Loucy (cell line): ENCODE data around the gene ZNF407.

Source experiments
- H2AFZ ChIP-seq: fragments of 200-600 bp; sonication (generic); 2 replicates; pipeline ENCODE4 v1.6.0; 2016; ENCODE audit warnings: antibody characterized with exemption, mild to moderate bottlenecking, low read length, moderate library complexity
- H3F3A ChIP-seq: fragments of 200-600 bp; 2 replicates; pipeline ENCODE4 v1.6.0; 2016; ENCODE audit warnings: antibody characterized with exemption, low read depth, mild to moderate bottlenecking
- H3K27me3 ChIP-seq: fragments of 200-600 bp; sonication (generic); 2 replicates; pipeline ENCODE4 v1.6.1; 2014; ENCODE audit warnings: low read length, mild to moderate bottlenecking; ENCODE audit not compliant: insufficient read depth, poor library complexity, severe bottlenecking
- H3K36me3 ChIP-seq: fragments of 200-600 bp; sonication (generic); 2 replicates; pipeline ENCODE4 v1.6.1; 2016; ENCODE audit warnings: low read length; ENCODE audit not compliant: insufficient read depth
- H3K4me1 ChIP-seq: fragments of 200-600 bp; sonication (generic); 2 replicates; pipeline ENCODE4 v1.5.1; 2014; ENCODE audit warnings: low read length, mild to moderate bottlenecking; ENCODE audit not compliant: insufficient read depth, poor library complexity, severe bottlenecking
- H3K4me2 ChIP-seq: fragments of 200-600 bp; sonication (generic); 2 replicates; pipeline ENCODE4 v1.6.0; 2014; ENCODE audit warnings: antibody characterized with exemption, low read length, low read depth, mild to moderate bottlenecking; ENCODE audit not compliant: poor library complexity, severe bottlenecking
- H3K4me3 ChIP-seq: fragments of 200-600 bp; sonication (generic); 2 replicates; pipeline ENCODE4 v1.5.1; 2014; ENCODE audit warnings: low read length, mild to moderate bottlenecking, mixed read lengths; ENCODE audit not compliant: poor library complexity, severe bottlenecking
- H3K79me2 ChIP-seq: fragments of 200-600 bp; sonication (generic); 2 replicates; pipeline ENCODE4 v1.6.1; 2014; ENCODE audit warnings: low read length; ENCODE audit not compliant: insufficient read depth
- H3K9ac ChIP-seq: fragments of 200-600 bp; sonication (generic); 2 replicates; pipeline ENCODE4 v1.6.0; 2014; ENCODE audit warnings: mild to moderate bottlenecking, low read depth, low read length, moderate library complexity; ENCODE audit not compliant: poor library complexity, severe bottlenecking
- H3K9me2 ChIP-seq: fragments of 200-600 bp; sonication (generic); replicated peaks from 2 replicates; pipeline ENCODE4 v1.6.1; 2016; ENCODE audit warnings: low read depth, low read length, mixed read lengths
- H3K9me3 ChIP-seq: fragments of 200-600 bp; sonication (generic); 2 replicates; pipeline ENCODE4 v1.6.1; 2014; ENCODE audit warnings: mild to moderate bottlenecking, antibody characterized with exemption, low read length, low read depth; ENCODE audit not compliant: insufficient read depth
- H4K20me1 ChIP-seq: fragments of 200-600 bp; sonication (generic); 2 replicates; pipeline ENCODE4 v1.6.0; 2014; ENCODE audit warnings: antibody characterized with exemption, low read length, mild to moderate bottlenecking; ENCODE audit not compliant: insufficient read depth, poor library complexity, severe bottlenecking
- CTCF ChIP-seq: fragments of 200-600 bp; sonication (generic); conservative IDR thresholded peaks from 2 replicates; pipeline ENCODE4 v1.5.1; 2014; ENCODE audit warnings: mild to moderate bottlenecking, antibody characterized with exemption, low read length
- EZH2phosphoT487 ChIP-seq: fragments of 200-600 bp; IDR thresholded peaks from 2 replicates; pipeline ENCODE4 v1.6.1; 2018; ENCODE audit warnings: antibody characterized with exemption, mild to moderate bottlenecking, moderate library complexity, borderline replicate concordance

Gene ZNF407

GRCh38 chr18:74718312-74718711, 120.6 kb downstream of the ZNF407 start:
- H3F3A ChIP-seq = no peaks in the 10 kb centered on the region

GRCh38 chr18:74722237-74722636, 124.6 kb downstream of the ZNF407 start:
- TF ChIP-seq CTCF (no peak), EZH2phosphoT487 (no peak)
- Histone ChIP-seq H3K79me2 (no peaks in the 10 kb centered on the region), H3K4me2 (peak overlapping the region; percentile 15), H3K27me3 (no peaks in the 10 kb centered on the region), H3K4me3 (no peak overlapping the region), H3K4me1 (peaks cover 6% of the 10 kb centered on the region), H3K9me3 (0 out of 2 replicates have a peak, but pooled peaks cover 4% of the 10 kb centered on the region), H2AFZ (no peak overlapping the region), H3F3A (no peaks in the 10 kb centered on the region), H4K20me1 (no peaks in the 10 kb centered on the region), H3K9me2 (no peaks in the 10 kb centered on the region), H3K9ac (no peak overlapping the region), H3K36me3 (no peaks in the 10 kb centered on the region)

More at GRCh38 chr18:74718312-74718711, 120.6 kb downstream of the ZNF407 start:
- H2AFZ ChIP-seq = no peak overlapping the region
- H4K20me1 ChIP-seq = no peaks in the 10 kb centered on the region
- no peak overlapping the region for H3K4me2 ChIP-seq
- H3K9me2 ChIP-seq = no peaks in the 10 kb centered on the region
- no peaks in the 10 kb centered on the region for H3K36me3 ChIP-seq
- TF ChIP-seq CTCF = no peak
- TF ChIP-seq EZH2phosphoT487 = no peak
- H3K9ac ChIP-seq = no peak overlapping the region
- peaks cover 18% of the 10 kb centered on the region for H3K4me1 ChIP-seq
- H3K4me3 ChIP-seq = no peak overlapping the region
- no peaks in the 10 kb centered on the region for H3K79me2 ChIP-seq
- H3K27me3 ChIP-seq = no peaks in the 10 kb centered on the region
- 0 out of 2 replicates have a peak, but pooled peaks cover 4% of the 10 kb centered on the region for H3K9me3 ChIP-seq

- Histone ChIP-seq H2AFZ (no peak overlapping the region), H4K20me1 (no peaks in the 10 kb centered on the region), H3K79me2 (no peaks in the 10 kb centered on the region), H3K4me3 (no peak overlapping the region), H3F3A (no peaks in the 10 kb centered on the region), H3K9me2 (no peaks in the 10 kb centered on the region), H3K4me2 (no peak overlapping the region), H3K36me3 (no peaks in the 10 kb centered on the region), H3K4me1 (peaks cover 6% of the 10 kb centered on the region), H3K9me3 (0 out of 2 replicates have a peak, but pooled peaks cover 4% of the 10 kb centered on the region), H3K27me3 (no peaks in the 10 kb centered on the region), H3K9ac (no peak overlapping the region)
- TF ChIP-seq CTCF = no peak
- no peak for TF ChIP-seq EZH2phosphoT487
Observed at GRCh38 chr18:74724186-74724585, 126.5 kb downstream of the ZNF407 start.
